Measurements from ENCODE around the gene VWA7. TPM values are rescaled to one million over a fixed set of nuclear protein-coding genes. Genes with fewer than 3 reads are reported as not detected.
A peak's percentile ranks its signal among the peaks of the same experiment; 100 is the strongest.

Gene VWA7
- total and polyA plus RNA-seq, 11 donors = 4.0 to 25.8 (median 15.2) TPM

DNA sequence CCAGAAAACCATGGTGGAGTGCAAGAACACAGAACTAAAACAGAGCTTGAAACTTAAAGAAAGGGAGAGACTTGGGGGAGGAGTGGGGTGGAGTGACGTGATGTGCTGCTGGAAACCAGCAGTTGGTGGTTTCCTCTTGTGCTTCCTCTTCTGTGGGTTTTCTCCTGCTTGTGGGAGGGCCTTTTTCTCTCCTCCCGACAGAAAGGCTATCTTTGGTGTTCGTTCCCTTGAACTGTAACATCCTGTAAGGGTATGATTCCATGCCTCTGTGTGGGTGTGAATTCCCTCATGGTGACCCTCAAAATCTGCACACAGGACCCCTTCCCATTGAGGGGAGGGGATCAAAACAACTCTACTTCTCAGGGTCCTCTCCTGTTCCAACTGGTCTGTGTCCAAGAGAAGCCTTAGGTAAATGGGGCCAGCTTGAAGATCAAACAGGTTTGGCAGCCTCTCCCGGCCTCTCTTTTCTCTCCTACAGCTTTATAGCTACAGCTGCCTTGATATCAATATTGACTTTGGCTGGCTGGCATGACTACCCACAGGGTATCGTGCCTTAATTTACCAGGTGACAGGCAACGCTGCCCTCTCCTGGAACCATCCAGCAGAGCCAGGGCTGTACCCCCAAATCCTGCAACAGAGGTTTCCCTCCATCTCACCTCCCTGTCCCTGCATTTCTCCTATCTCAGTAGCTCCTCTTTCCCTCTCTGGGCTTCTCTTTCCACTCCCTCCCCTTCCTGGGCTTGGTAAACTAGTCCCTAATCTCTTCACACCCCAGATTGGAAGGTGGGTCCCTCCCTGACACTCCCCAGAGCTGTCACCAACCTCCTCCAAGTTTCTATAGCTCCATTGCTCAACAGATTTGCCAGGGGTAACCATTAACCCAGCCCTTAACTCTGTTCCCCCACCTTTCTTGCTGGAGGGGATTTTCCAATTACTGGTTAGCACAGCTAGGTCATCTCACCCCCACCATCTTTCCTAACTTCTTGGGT lies 38.8 kb downstream of the VWA7 start:
- DNase-seq = peak in 4 of 5 donors; percentile 56 to 69 (median 60)
- peaks cover 0 to 18% (median 8%) of the 10 kb centered on the region in 9 donors for H3K36me3 ChIP-seq
- peak in 1 of 4 donors; percentile 25 for ATAC-seq
- peaks cover 5 to 55% (median 46%) of the 10 kb centered on the region in 12 donors for H3K4me1 ChIP-seq
- intact Hi-C loops (cut with DNase I) = loop anchor here in 4 of 10 donors (2.0 to 10.0 kb wide), 6 partner anchors 36 to 97 kb away; partner anchors contain the start of genes ABHD16A (in 1 of the 4), HSPA1B (in 1 of the 4), LY6G5C (in 1 of the 4) and VARS1 (in 1 of the 4)
- no peaks in the 10 kb centered on the region for H3K9me3 ChIP-seq
- H3K4me3 ChIP-seq = peak overlapping the region in 2 of 12 donors; percentile 8 to 89
- H3K27me3 ChIP-seq = no peaks in the 10 kb centered on the region
- 33 to 41% (median 37%) methylated on average over 6 of the region's 6 CpGs for WGBS, 4 donors
- TF ChIP-seq CTCF (IDR thresholded peaks at IDR 0.05) (peak in 3 of 12 donors; percentile 16 to 19 (median 19)), POLR2A (IDR thresholded peaks at IDR 0.05) (no peak)
- H3K27ac ChIP-seq = peak overlapping the region in 10 of 12 donors; percentile 33 to 99 (median 94)

- Histone ChIP-seq H3K36me3 (peaks cover under 1 to 27% (median 17%) of the 10 kb centered on the region in 9 donors), H3K4me1 (peaks cover 5 to 63% (median 47%) of the 10 kb centered on the region in 12 donors), H3K4me3 (peak overlapping the region in 6 of 12 donors; percentile 65 to 91 (median 84)), H3K27ac (peak overlapping the region; percentile 67 to 99 (median 92)), H3K27me3 (no peaks in the 10 kb centered on the region), H3K9me3 (no peaks in the 10 kb centered on the region)
- WGBS, 4 donors = 53 to 61% (median 57%) methylated on average over 7 of the region's 7 CpGs
- ATAC-seq (no peak), DNase-seq (no peak)
- TF ChIP-seq POLR2A (IDR thresholded peaks at IDR 0.05) (peak in 1 of 2 donors; percentile 20), CTCF (IDR thresholded peaks at IDR 0.05) (no peak)
- intact Hi-C loops (cut with DNase I) = loop anchor here in 4 of 10 donors (5.0 to 10.0 kb wide), 5 partner anchors 35 to 97 kb away; partner anchors contain the start of genes ABHD16A (in 1 of the 4), HSPA1B (in 1 of the 4) and VARS1 (in 1 of the 4)
Measured at GRCh38 chr6:31737315-31737990, 39.7 kb downstream of the VWA7 start.

DNA sequence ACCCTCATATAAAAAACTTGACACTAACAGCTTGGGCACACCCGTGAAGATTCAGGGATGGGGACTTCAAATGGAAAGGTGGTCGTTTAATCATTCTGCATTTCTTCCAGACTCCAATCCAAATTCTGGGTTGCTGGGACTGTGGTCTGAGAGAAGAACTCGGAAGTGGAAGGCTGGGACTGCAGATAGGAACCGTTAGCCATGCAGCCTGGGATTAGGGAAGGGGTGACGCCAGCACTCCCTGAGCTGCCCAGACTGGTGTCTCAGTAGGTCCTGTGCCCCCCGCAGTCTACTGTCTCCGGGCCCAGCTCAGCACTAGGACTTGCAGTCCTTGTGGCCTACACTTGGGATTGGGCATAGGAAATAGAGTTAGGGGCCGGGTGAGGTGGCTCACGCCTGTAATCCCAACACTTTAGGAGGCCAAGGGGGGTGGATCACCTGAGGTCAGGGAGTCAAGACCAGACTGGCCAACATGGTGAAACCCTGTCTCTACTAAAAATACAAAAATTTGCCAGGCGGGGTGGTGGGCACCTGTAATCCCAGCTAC lies 40.3 kb downstream of the VWA7 start:
- Histone ChIP-seq H3K4me3 (peak overlapping the region; percentile 40 to 91 (median 78)), H3K36me3 (peaks cover 3 to 32% (median 23%) of the 10 kb centered on the region in 9 donors), H3K9me3 (no peaks in the 10 kb centered on the region), H3K4me1 (peaks cover 5 to 69% (median 49%) of the 10 kb centered on the region in 12 donors), H3K27ac (peak overlapping the region; percentile 67 to 99 (median 92)), H3K27me3 (no peaks in the 10 kb centered on the region)
- no peak for TF ChIP-seq POLR2A (IDR thresholded peaks at IDR 0.05)
- no peak for TF ChIP-seq CTCF (IDR thresholded peaks at IDR 0.05)
- DNase-seq = peak in 1 of 5 donors; percentile 30
- ATAC-seq = no peak
- WGBS, 4 donors = 44 to 51% (median 46%) methylated on average over 10 of the region's 10 CpGs
- intact Hi-C loops (cut with DNase I) = loop anchor here in 4 of 10 donors (5.0 to 10.0 kb wide), 5 partner anchors 35 to 98 kb away; partner anchors contain the start of genes ABHD16A (in 1 of the 4), HSPA1B (in 1 of the 4) and VARS1 (in 1 of the 4)

All from heart left ventricle (tissue), 16 donors.